HEK293 (cell line): Measurements from ENCODE around the gene HILPDA.

ENCODE experiments used
- HOXA7 ChIP-seq: sonication (generic); formaldehyde crosslinking; IDR thresholded peaks from 2 replicates; pipeline ENCODE4 v1.8.1; 2022; ENCODE audit warnings: missing genetic modification reagents, borderline replicate concordance
- HOXC10 ChIP-seq: sonication (generic); formaldehyde crosslinking; IDR thresholded peaks from 2 replicates; pipeline ENCODE4 v1.8.1; 2023; ENCODE audit warnings: mild to moderate bottlenecking, missing genetic modification reagents
- KLF9 ChIP-seq: fragments of 450-650 bp; formaldehyde crosslinking; IDR thresholded peaks from 2 replicates; pipeline ENCODE4 v1.5.1; 2016; ENCODE audit warnings: missing biosample characterization, missing genetic modification characterization, low read depth
- ZBTB8A ChIP-seq: fragments of 450-650 bp; formaldehyde crosslinking; IDR thresholded peaks from 2 replicates; pipeline ENCODE4 v1.5.1; 2016; ENCODE audit warnings: missing biosample characterization, missing genetic modification characterization
- ZNF174 ChIP-seq: fragments of 450-650 bp; formaldehyde crosslinking; IDR thresholded peaks from 2 replicates; pipeline ENCODE4 v1.5.0; 2017; ENCODE audit warnings: missing biosample characterization, mild to moderate bottlenecking, missing genetic modification characterization
- ZNF274 ChIP-seq, 2 experiments: fragments of 200-500 bp in 1 of 2; fragments of 450-650 bp in 1 of 2; sonication (Bioruptor generic) in 1 of 2; formaldehyde crosslinking in 1 of 2; IDR thresholded peaks; 2 replicates each; pipeline versions ENCODE4 v1.5.1 to v1.6.1; 2014 to 2016; ENCODE audit warnings: borderline replicate concordance in 1 of 2, inconsistent platforms in 1 of 2, low read length in 1 of 2, missing biosample characterization in 1 of 2, missing genetic modification characterization in 1 of 2
- ZNF558 ChIP-seq: fragments of 450-650 bp; formaldehyde crosslinking; IDR thresholded peaks from 2 replicates; pipeline ENCODE4 v1.5.1; 2016; ENCODE audit warnings: missing biosample characterization, missing genetic modification characterization
- ZNF747 ChIP-seq: fragments of 450-650 bp; formaldehyde crosslinking; IDR thresholded peaks from 2 replicates; pipeline ENCODE4 v1.5.1; 2016; ENCODE audit warnings: missing biosample characterization, missing genetic modification characterization
- ZNF76 ChIP-seq: fragments of 450-650 bp; formaldehyde crosslinking; IDR thresholded peaks from 2 replicates; pipeline ENCODE4; 2016; ENCODE audit warnings: low read depth, missing biosample characterization, missing genetic modification characterization, borderline replicate concordance
- TF ChIP-seq, protein P1 (sequence below): fragments of 450-650 bp; formaldehyde crosslinking; IDR thresholded peaks from 2 replicates; pipeline ENCODE4 v1.5.1; 2016; ENCODE audit warnings: missing biosample characterization, missing genetic modification characterization

DNA sequence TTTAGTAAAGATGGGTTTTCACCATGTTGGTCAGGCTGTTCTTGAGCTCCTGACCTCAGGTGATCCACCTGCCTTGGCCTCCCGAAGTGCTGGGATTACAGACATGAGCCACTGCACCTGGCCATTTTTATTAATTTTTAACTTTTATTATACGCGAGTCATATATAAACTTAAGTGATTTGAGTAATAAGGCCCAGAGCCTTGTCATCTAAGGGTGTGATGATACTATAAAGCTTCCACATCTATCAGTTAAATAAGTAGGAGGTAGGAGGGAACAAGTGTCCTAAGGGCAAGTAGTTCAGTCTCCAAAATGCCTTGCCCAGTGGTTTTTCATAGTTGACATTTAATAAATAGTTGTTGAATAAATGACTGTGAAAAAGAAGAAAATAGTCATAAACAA, 13.3 kb upstream of the HILPDA start:
- no peak for TF ChIP-seq ZNF274 (IDR thresholded peaks at IDR 0.05; ENCODE audit: low read length)
- no peak for TF ChIP-seq ZNF274 (tag by site-specific recombination; IDR thresholded peaks at IDR 0.05; ENCODE audit: borderline replicate concordance)
- no peak for TF ChIP-seq ZNF174 (tag by site-specific recombination)
- no peak for TF ChIP-seq ZNF76 (tag by site-specific recombination)
- no peak for TF ChIP-seq ZNF747 (tag by site-specific recombination)
- TF ChIP-seq, protein P1, sequence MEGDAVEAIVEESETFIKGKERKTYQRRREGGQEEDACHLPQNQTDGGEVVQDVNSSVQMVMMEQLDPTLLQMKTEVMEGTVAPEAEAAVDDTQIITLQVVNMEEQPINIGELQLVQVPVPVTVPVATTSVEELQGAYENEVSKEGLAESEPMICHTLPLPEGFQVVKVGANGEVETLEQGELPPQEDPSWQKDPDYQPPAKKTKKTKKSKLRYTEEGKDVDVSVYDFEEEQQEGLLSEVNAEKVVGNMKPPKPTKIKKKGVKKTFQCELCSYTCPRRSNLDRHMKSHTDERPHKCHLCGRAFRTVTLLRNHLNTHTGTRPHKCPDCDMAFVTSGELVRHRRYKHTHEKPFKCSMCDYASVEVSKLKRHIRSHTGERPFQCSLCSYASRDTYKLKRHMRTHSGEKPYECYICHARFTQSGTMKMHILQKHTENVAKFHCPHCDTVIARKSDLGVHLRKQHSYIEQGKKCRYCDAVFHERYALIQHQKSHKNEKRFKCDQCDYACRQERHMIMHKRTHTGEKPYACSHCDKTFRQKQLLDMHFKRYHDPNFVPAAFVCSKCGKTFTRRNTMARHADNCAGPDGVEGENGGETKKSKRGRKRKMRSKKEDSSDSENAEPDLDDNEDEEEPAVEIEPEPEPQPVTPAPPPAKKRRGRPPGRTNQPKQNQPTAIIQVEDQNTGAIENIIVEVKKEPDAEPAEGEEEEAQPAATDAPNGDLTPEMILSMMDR (tag by site-specific recombination), result no peak
- TF ChIP-seq ZNF558 (tag by site-specific recombination), result no peak
- no peak for TF ChIP-seq HOXA7
- TF ChIP-seq KLF9 (tag by site-specific recombination), result no peak
- no peak for TF ChIP-seq HOXC10 (CRISPR knock-in tag)
- TF ChIP-seq ZBTB8A, result no peak
